Neural cell (in vitro differentiated cells): ENCODE measurements around the gene ESYT2.

Source experiments
- CTCF ChIP-seq: fragments of 450-650 bp; IDR thresholded peaks from 2 replicates; pipeline ENCODE4 v1.5.1; 2014; ENCODE audit warnings: antibody characterized with exemption, mild to moderate bottlenecking, moderate library complexity; ENCODE audit not compliant: poor library complexity, severe bottlenecking
- EP300 ChIP-seq: fragments of 450-650 bp; conservative IDR thresholded peaks from 2 replicates; pipeline ENCODE4 v1.6.1; 2014; ENCODE audit warnings: antibody characterized with exemption, mild to moderate bottlenecking, moderate library complexity; ENCODE audit not compliant: poor library complexity, severe bottlenecking
- EZH2 ChIP-seq: fragments of 200-600, 300-800 bp; shearing (Covaris generic), sonication (generic); IDR thresholded peaks from 2 replicates; pipeline ENCODE4 v1.6.1; 2014; ENCODE audit warnings: antibody characterized with exemption, low read length, borderline replicate concordance, mild to moderate bottlenecking; ENCODE audit not compliant: insufficient read depth, poor library complexity, severe bottlenecking
- POLR2AphosphoS5 ChIP-seq: IDR thresholded peaks from 2 replicates; pipeline ENCODE4 v1.6.1; 2012
- REST ChIP-seq: IDR thresholded peaks from 2 replicates; pipeline ENCODE4 v1.6.1; 2012; ENCODE audit warnings: borderline replicate concordance

DNA sequence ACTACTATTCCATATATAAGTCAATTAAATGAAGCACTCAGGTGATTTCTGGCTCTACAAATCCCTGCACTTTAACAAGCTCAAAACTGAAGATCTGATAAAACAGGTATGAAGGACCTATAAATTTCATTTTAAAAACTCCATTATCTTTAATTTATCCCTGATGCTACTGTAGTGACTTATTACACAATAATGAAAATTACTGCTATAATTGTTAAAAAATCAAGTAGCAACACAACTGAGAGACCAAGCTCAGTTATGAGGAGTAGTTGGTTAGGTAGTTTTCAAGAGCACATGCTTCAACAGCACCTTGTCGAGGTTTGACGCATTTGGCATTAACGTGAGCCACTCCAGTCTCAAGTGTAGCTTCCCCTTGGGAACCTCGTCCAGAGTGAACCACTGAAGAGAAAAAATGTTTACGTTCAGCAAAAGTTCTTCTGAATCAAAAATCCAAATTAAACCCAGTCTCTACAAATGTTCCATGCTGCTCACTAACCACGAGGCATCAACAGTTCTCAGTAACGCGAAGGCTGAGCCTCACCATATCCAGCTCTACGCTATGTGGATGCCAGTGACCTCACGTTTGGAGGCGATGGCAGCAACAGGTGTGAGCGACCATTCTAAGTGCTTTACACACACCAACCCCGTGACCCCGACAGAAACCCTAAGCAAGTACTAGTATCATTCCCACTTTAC, 69.4 kb downstream of the ESYT2 start:
- no peak for TF ChIP-seq REST
- TF ChIP-seq CTCF = no peak
- no peak for TF ChIP-seq EP300
- no peak for TF ChIP-seq EZH2
- TF ChIP-seq POLR2AphosphoS5 = no peak
